HepG2 (cell line): ENCODE data around the gene VRK3. TPM values are rescaled to one million over a fixed set of nuclear protein-coding genes. Genes with fewer than 3 reads are reported as not detected.

ENCODE experiments used
- ARID2 ChIP-seq: sonication (generic); formaldehyde crosslinking; IDR thresholded peaks from 2 replicates; pipeline ENCODE4 v1.8.1; 2022; ENCODE audit warnings: mild to moderate bottlenecking, missing genetic modification reagents, borderline replicate concordance
- BCL6 ChIP-seq: IDR thresholded peaks from 2 replicates; pipeline ENCODE4 v1.6.1; 2016; ENCODE audit warnings: missing genetic modification reagents, missing compliant biosample characterization
- EED ChIP-seq: sonication (generic); formaldehyde crosslinking; IDR thresholded peaks from 2 replicates; pipeline ENCODE4 v1.5.0; 2020; ENCODE audit warnings: mild to moderate bottlenecking, missing genetic modification reagents
- FOSL1 ChIP-seq: sonication (generic); formaldehyde crosslinking; IDR thresholded peaks from 2 replicates; pipeline ENCODE4 v1.9.0; 2021; ENCODE audit warnings: missing genetic modification reagents, borderline replicate concordance
- FOXJ3 ChIP-seq: sonication (generic); formaldehyde crosslinking; IDR thresholded peaks from 2 replicates; pipeline ENCODE4 v1.4.0; 2020; ENCODE audit warnings: missing genetic modification reagents, mild to moderate bottlenecking, borderline replicate concordance
- GLMP ChIP-seq: sonication (generic); formaldehyde crosslinking; IDR thresholded peaks from 2 replicates; pipeline ENCODE4 v1.9.0; 2021; ENCODE audit warnings: missing genetic modification reagents, mild to moderate bottlenecking, borderline replicate concordance
- GTF3A ChIP-seq: sonication (generic); formaldehyde crosslinking; conservative IDR thresholded peaks from 2 replicates; pipeline ENCODE4 v1.4.0; 2020; ENCODE audit warnings: mild to moderate bottlenecking, missing genetic modification reagents
- HOMEZ ChIP-seq: IDR thresholded peaks from 2 replicates; pipeline ENCODE4 v1.6.1; 2016; ENCODE audit warnings: low read depth
- KLF16 ChIP-seq, 2 experiments: sonication (generic) in 1 of 2; formaldehyde crosslinking in 1 of 2; IDR thresholded peaks; 2 replicates each; pipeline versions ENCODE4 v1.6.1 to v1.8.0; 2016 to 2023; ENCODE audit warnings: missing genetic modification reagents in 2 of 2, missing compliant biosample characterization in 1 of 2
- MTF2 ChIP-seq: sonication (generic); formaldehyde crosslinking; IDR thresholded peaks from 2 replicates; pipeline ENCODE4 v1.5.0; 2020; ENCODE audit warnings: missing genetic modification reagents, borderline replicate concordance
- NFKB2 ChIP-seq: sonication (generic); formaldehyde crosslinking; IDR thresholded peaks from 2 replicates; pipeline ENCODE4 v1.4.0; 2020; ENCODE audit warnings: missing genetic modification reagents, borderline replicate concordance
- NR3C1 ChIP-seq: sonication (generic); formaldehyde crosslinking; IDR thresholded peaks from 2 replicates; pipeline ENCODE4 v1.4.0; 2020; ENCODE audit warnings: missing genetic modification reagents
- PAF1 ChIP-seq: IDR thresholded peaks from 2 replicates; pipeline ENCODE4 v1.6.1; 2016; ENCODE audit warnings: missing genetic modification reagents, missing compliant biosample characterization
- PCBP1 ChIP-seq: fragments of 200-400 bp; formaldehyde crosslinking; IDR thresholded peaks from 2 replicates; pipeline ENCODE4 v1.6.1; 2017; ENCODE audit warnings: mild to moderate bottlenecking, low read depth, low read length, borderline replicate concordance
- RFX5 ChIP-seq: IDR thresholded peaks from 2 replicates; pipeline ENCODE4 v1.6.1; 2011; ENCODE audit warnings: low read depth, low read length, improper control_type of control experiment
- USF2 ChIP-seq, 2 experiments: sonication (generic) in 1 of 2; formaldehyde crosslinking in 1 of 2; IDR thresholded peaks; 2 replicates each; pipeline versions ENCODE4 v1.5.1 to v1.6.1; 2011 to 2020; ENCODE audit warnings: borderline replicate concordance in 1 of 2, low read depth in 1 of 2, low read length in 1 of 2, mild to moderate bottlenecking in 1 of 2, missing genetic modification reagents in 1 of 2, moderate library complexity in 1 of 2
- ZKSCAN5 ChIP-seq: sonication (generic); formaldehyde crosslinking; IDR thresholded peaks from 2 replicates; pipeline ENCODE4 v1.5.1; 2020; ENCODE audit warnings: mild to moderate bottlenecking, missing genetic modification reagents
- ZNF274 ChIP-seq: sonication (generic); formaldehyde crosslinking; IDR thresholded peaks from 2 replicates; pipeline ENCODE4 v1.5.1; 2020; ENCODE audit warnings: mild to moderate bottlenecking, missing genetic modification reagents
- ZNF292 ChIP-seq: sonication (generic); formaldehyde crosslinking; IDR thresholded peaks from 2 replicates; pipeline ENCODE4 v1.8.1; 2022; ENCODE audit warnings: mild to moderate bottlenecking, low read depth, missing genetic modification reagents, borderline replicate concordance
- ZNF460 ChIP-seq: sonication (generic); formaldehyde crosslinking; IDR thresholded peaks from 2 replicates; pipeline ENCODE4 v1.5.1; 2020; ENCODE audit warnings: missing genetic modification reagents, mild to moderate bottlenecking, borderline replicate concordance
- ZNF691 ChIP-seq: sonication (generic); formaldehyde crosslinking; IDR thresholded peaks from 2 replicates; pipeline ENCODE4 v1.4.0; 2020; ENCODE audit warnings: missing genetic modification reagents, low read depth, mild to moderate bottlenecking, borderline replicate concordance
- ZNF761 ChIP-seq: sonication (generic); formaldehyde crosslinking; conservative IDR thresholded peaks from 2 replicates; pipeline ENCODE4 v1.4.0; 2020; ENCODE audit warnings: mild to moderate bottlenecking, missing genetic modification reagents
- ZNF768 ChIP-seq: sonication (generic); formaldehyde crosslinking; IDR thresholded peaks from 2 replicates; pipeline ENCODE4 v1.4.0; 2020; ENCODE audit warnings: missing genetic modification reagents
- ZSCAN12 ChIP-seq: sonication (generic); formaldehyde crosslinking; IDR thresholded peaks from 2 replicates; pipeline ENCODE4 v1.9.0; 2021; ENCODE audit warnings: mild to moderate bottlenecking, missing genetic modification reagents
- polyA plus RNA-seq, 8 experiments: library from polyadenylated mRNA; depleted of rRNA in 3 of 8; stranded (reverse) in 7 of 8; unstranded in 1 of 8; fragments of >200 nt; fragmentation: Illumina TruSeq in 4 of 8; extraction: Trizol in 4 of 8; gene quantifications; 2 replicates each; pipeline versions ENCODE4 v1.2.1 to v1.2.3, GENCODE V29; 2011 to 2016; ENCODE audit warnings: low read depth in 4 of 8, missing spikeins in 1 of 8, mixed read lengths in 1 of 8; ENCODE audit not compliant: insufficient read depth in 1 of 8
- total RNA-seq, 5 experiments: library from RNA; depleted of rRNA; stranded (reverse); fragments of >200 nt; fragmentation: Illumina TruSeq; extraction: Trizol; gene quantifications; 2 replicates each; pipeline ENCODE4 v1.2.3, GENCODE V29; 2016; ENCODE audit warnings: low read depth in 1 of 5

The VRK3 gene
- total and polyA plus RNA-seq, 2 of the 13 experiments (the other 11 are each of a cell fraction or from before 2014, with no cell fraction given): 23.8 to 28.3 TPM

- TF ChIP-seq ZNF460 (CRISPR knock-in tag): no peak
- TF ChIP-seq ZKSCAN5 (CRISPR knock-in tag): peak; percentile 61; the same call in 1 of the 2 replicates
- no peak for TF ChIP-seq KLF16 (CRISPR knock-in tag; IDR thresholded peaks at IDR 0.05)
- TF ChIP-seq ZSCAN12: 0 out of 2 replicates have a peak, but pooled peaks have one; percentile 67
- no peak; the same call in 1 of the 2 replicates for TF ChIP-seq FOXJ3 (CRISPR knock-in tag)
- TF ChIP-seq ZNF274 (CRISPR knock-in tag): no peak
- TF ChIP-seq ARID2: no peak
- peak; percentile 84 for TF ChIP-seq RFX5
- no peak for TF ChIP-seq PAF1 (CRISPR knock-in tag)
- no peak for TF ChIP-seq HOMEZ (CRISPR knock-in tag)
- TF ChIP-seq ZNF691: 0 out of 2 replicates have a peak, but pooled peaks have one; percentile 25
- TF ChIP-seq FOSL1 (CRISPR knock-in tag): no peak
- TF ChIP-seq GTF3A: no peak
- no peak for TF ChIP-seq NR3C1 (CRISPR knock-in tag)
- TF ChIP-seq MTF2: no peak
- no peak; the same call in 1 of the 2 replicates for TF ChIP-seq ZNF292 (CRISPR knock-in tag)
- peak; percentile 47; the same call in 1 of the 2 replicates for TF ChIP-seq ZNF768
- peak; percentile 75; the same call in 1 of the 2 replicates for TF ChIP-seq NFKB2 (CRISPR knock-in tag)
- TF ChIP-seq EED (CRISPR knock-in tag): no peak
- peak; percentile 54; the same call in 1 of the 2 replicates for TF ChIP-seq ZNF761 (CRISPR knock-in tag)
- no peak for TF ChIP-seq BCL6 (CRISPR knock-in tag)
- no peak for TF ChIP-seq PCBP1
- no peak for TF ChIP-seq GLMP (CRISPR knock-in tag)
- peak; percentile 45; the same call in 1 of the 2 replicates for TF ChIP-seq USF2 (IDR thresholded peaks at IDR 0.05; ENCODE audit: low read depth, low read length)
- no peak for TF ChIP-seq USF2 (CRISPR knock-in tag; IDR thresholded peaks at IDR 0.05; ENCODE audit: borderline replicate concordance)
These were observed at the start of gene VRK3 (continued) for GRCh38 chr19:50025022-50025793.
